Activated gamma-delta T cell treated with Interleukin-2 at 50 U/mL for 16 hours (primary cell): ENCODE results near the gene MDFI.
"Not testable (repeated sequence)": the region's sequence is repeated elsewhere in the genome, so short reads cannot be mapped to it uniquely, and the experiment has no call there.

Source experiments
- DNase-seq: peaks from one replicate; pipeline ENCODE4 v3.0.0-alpha.2; 2020

The MDFI gene

DNA sequence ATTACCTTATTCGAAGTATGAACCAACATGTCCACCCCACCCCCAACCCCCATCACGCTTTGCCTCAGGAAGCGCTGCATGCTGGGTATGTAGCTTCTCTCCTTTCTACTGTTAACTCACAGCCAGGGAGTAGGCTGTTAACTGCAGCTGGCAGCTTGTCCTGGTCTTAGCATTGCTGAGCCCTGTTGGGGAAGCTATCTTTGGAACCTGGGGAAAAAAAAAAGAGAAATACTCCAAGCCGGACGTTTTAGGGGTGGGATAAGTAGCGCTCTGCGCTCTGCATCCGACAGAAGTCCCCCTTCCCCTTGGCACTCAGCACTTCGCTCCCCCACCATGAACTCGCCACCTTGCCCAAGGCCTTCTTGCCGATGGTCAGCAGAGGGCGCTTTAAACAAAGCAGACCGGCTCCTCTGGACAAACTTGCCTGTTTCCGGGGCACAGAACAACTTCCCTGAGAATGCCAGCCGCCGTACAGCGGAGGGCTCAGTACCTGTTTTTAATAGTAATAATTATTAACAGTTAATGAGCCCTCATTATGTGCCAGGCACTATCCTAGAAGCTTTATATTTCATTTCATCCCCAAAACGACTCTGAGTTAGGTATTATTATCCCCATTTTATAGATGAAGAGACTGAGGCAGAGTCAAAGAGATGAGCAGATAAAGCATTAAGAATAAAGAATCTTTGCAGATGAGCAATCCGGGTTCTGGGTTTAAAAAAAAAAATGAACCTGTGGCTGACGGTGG, 35.2 kb upstream of the MDFI start:
- peak; percentile 69 for DNase-seq

DNA sequence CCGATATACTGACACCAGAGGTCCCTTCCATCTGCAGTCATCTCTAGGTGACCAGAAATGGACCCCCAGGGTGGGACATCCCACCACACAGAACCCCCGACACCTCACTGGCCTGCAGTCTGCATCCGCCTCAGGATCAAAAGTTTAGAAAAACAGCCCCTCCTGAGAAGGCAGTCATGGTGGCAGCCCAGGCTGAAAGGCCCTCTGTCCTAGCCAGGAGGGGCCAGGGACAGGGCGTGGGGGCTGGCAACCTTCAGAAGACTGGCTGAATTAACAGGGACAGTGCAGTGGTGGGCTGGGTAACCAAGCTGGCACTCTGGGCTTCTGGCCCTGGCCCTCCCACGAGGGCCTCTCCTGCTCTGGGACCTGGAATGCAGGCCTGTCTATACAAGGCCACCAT, 34.3 kb upstream of the MDFI start:
- DNase-seq = no peak

DNA sequence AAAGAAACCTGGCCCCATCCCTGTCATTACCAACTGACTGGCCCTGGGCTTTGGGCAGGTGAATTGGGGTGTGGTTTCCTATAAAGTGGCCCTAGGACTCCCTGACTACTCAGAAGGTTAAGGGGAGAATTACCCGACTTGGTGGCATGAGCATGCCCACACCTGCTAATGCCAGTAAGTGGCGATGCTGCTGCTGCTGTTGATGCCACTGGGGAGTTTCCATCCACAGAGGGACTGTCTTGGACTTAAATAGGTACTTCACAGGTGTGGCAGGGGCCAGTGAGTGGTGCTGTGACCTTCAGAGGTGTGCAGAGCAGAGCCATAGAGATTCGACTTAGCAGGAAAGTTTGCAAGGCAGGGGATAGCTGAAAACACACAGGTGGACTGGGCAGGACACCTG, 32.6 kb upstream of the MDFI start:
- no peak for DNase-seq

DNA sequence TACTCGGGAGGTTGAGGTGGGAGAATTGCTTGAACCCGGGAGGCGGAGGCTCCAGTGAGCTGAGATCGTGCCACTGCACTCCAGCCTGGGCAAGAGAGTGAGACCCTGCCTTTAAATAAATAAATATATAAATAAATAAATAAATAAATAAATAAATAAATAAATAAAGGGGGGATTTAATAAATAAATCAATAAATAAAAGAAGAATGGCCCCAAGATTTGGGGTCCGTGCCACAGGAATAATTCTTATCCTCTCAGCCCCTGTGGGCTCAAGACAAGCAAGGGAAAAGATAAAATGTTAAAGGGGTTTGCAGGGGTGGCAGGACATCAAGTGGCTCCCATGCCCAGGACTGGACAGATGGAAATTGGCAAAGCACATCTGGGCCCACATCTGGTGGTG, 31.2 kb upstream of the MDFI start:
- DNase-seq = no peak

DNA sequence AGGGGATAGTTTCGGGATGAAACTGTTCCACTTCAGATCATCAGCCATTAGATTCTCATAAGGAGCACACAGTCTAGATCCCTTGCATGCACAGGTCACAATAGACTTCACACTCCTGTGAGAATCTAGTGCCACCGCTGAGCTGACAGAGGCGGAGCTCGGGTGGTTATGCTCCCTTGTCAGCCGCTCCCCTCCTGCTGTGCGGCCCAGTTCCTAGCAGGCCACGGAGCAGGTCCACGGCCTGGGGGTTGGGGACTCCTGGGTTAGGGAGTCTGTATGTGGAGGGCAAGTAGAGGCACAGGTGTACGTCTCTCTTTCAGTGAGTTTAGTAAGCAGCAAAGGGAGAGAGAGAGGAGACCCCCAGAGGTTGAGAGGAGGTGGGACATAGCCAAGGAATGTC, 30.5 kb upstream of the MDFI start:
- no peak for DNase-seq

DNA sequence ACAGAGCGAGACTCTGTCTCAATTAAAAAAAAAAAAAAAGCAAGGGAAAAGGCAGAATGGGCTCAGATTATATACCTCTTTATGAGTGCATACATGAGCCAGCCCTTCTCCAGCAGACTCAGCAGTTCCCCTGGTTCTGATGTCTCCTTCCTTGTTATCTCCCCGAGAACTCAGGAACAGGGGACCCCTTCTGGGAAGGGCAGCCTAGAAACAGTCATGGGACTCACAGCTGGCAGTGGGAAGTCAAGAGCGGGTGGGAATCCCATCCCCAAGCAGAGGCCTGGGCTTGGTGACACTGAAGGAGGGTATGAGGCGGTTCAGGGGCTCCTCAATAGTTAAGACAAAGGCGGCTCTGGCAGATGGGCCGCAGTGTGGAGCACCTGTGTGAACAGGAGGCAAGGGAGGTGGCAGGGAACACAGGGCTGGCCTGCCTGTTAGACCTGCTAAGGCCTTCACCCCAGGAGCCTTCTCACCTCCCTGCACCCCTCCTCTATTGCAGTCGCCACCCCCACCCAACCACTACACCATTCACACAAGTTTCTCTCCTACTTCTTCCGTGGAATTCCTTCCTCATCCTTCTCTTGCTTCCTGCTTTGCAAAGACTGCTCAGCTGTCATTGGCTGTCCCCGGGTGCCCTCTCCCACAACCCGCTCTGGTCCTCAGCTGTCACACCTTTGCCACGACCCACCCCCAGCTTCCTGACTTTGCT, 29.7 kb upstream of the MDFI start:
- no peak for DNase-seq

DNA sequence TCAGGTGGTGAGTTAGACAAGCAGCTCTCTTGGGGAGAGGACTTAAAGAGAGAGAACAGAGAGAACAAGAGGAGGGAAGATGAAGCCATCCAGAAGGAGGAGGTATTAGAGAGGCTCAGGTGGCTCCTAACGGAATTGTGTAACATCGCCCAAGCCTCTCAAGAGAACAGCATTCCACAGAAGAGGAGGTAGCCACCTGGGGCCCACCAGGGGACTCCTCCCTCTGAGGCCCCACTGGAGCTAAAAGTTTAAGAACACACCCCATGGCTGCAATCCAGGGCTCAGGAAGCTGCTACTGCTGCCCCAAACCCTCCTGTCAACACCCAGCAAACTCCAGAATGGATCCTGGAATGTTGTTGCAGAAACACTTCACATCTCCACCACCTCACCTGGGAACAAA, 23.6 kb upstream of the MDFI start:
- DNase-seq = no peak

DNA sequence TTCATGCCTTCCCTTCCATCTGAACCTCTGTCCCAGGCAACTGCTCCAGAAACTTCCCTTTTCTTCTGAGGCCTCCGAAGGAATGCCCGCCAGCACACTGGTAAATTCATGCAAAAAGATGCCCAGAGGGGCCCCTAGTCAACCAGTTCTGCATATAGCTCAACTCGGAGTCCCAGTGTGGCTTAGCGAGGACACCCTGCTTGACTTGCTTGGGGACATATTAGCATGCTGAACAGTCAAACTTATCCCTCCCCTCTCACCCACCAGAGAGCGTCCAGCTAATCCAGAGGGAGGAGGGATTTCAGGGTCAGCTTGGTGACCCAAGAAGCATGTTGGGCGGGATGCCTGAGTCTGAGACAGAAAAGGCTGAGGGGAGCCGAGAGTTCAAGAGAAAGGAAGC, 23.0 kb upstream of the MDFI start:
- DNase-seq = no peak

DNA sequence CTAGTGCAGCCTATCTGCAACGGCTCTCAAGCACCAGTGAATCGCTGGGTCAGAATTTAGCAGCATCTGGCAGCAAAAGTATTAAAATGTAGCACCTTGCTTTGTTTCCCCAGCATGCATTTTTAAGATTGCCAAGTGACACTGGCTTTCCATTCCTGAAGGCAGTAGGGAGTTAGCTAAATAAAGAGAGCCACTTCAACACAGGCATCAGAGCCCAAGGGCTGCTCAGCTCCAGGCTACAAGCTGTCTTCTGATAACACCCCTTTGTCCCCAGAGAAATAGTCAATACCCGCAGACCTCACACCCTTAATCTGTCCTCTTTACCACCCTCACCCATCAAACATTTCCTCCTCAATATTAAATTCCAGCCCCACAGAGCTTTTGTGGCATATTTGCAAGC, 19.7 kb upstream of the MDFI start:
- DNase-seq = no peak

DNA sequence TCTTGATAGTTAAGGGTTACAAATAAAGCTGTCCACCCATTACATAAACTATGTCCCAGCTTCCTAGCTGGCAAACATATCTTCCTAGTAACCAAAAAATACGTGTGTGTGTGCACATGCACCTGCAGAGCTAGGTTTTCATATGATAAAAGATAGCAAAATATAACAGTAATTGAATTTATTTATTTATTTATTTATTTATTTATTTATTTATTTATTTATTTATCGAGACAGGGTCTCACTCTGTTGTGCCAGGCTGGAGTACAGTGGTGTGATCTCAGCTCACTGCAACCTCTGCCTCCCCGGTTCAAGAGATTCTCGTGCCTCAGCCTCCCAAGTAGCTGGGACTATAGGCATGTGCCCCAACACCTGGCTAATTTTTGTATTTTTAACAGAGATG, 19.1 kb upstream of the MDFI start:
- DNase-seq = not testable (repeated sequence)

DNA sequence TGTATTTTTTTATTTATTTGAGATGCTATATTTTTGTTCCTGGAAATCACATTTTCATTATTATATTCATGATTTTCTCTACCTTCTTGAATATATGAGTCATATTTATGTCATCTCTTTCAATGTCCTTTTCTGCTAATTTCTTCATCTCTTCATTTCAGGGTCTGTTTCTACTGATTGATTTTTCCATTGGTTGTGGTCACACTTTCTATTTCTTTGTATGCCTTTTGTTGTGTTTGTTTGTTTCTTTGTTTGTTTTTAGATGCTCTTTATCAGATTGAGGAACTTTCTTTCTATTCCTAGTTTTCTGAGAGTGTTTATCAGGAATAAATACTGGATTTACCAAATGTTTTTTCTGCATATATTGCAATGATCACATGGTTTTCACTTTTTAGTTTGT, 16.9 kb upstream of the MDFI start:
- no peak for DNase-seq

DNA sequence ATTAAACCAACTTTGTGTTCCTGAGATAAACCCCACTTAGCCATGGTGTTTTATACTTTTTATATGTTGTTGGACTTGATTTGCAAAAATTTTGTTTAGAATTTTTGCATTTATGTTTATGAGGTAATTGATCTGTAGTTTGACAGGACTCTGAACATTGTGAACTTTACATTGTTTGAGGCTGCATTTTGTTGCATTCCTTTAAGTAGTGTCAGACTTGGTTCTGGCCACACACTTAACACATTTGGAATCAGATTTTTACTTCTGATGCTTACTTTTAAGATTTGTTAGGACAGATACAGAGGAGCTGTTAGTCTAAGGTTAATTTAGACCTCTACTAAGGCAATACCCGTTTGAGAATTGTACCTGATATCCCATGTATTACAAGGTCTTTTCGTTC, 16.5 kb upstream of the MDFI start:
- DNase-seq = no peak

DNA sequence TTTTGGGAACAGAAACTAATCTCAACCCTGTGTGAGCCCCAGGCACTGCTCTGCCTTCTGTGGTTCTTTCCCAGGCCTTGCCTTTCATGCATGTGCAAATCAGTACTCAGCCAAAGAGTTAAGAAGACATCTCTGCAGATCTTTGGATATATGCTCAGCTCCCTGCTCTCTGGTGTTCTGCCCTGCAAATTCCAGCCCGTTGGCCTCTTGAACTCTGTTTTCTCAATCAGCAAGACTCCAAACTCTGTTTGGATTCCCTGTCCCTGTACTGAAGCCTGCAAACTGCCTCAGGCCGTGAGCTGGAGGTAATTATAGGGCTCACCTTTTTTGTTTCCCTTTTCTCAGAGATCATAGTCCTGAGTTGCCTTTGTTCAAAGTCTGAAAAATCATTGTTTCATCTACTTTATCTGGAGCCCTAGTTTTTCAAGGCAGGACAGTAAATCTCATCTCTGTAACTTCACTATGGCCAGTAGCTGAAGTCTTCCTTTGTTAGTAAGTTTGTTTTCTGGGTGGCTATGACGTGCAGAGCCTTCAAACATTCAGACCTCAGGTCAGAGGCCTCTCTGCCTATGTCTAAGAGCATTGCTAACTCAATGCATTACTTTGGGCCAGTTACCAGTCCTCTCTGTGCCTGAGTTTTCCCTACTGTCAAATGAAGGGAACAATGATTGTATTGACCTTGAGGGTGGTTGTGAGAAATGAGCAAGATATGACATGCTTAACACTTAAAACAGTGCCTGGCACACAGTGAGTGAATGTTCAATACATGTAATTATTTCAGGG, 15.9 kb upstream of the MDFI start:
- DNase-seq = no peak

DNA sequence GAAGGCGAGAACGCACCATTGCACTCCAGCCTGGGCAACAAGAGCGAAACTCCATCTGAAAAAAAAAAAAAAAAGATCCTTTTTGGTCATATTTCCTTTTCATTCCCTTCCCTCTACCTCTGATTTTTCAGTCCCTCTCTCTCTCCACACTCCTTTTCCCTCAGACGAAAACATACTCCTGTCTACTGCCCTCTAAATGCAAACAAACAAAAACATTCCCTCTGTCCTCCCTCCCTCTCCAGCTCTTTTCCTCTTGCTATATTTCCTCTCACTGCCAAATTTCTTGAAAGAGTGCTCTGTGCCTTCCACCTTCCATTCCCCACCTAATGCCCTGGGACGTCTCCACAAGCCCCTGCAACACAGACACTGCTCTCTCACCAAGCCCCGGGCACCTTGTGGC, 14.9 kb upstream of the MDFI start:
- no peak for DNase-seq

DNA sequence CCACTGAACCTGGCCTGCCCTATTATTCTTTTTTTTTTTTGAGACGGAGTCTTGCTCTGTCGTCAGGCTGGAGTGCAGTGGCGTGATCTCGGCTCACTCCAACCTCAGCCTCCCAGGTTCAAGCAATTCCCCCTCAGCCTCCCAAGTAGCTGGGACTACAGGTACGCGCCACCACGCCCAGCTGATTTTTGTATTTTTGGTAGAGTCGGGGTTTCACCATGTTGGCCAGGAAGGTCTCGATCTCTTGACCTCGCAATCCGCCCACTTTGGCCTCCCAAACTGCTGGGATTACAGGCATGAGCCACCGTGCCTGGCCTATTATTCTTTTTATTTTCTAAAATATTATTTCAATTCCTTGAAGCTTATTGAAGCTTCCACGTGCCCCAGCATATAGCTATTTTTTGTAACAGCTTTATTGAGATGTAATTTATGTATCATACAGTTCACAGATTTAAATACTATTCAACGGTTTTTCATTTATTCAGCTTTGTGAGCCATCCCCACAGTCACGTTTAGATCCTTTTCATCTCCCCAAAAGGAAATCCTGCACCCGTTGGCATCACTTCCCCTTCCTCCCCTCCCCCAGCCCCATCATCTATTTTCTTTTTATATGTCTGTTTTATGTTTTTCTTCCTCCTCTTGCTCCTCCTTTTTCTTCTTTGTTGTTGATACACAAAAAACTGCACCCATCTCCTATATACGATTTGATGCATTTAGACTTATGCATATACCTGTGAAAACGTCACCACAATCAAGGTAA, 13.5 kb upstream of the MDFI start:
- no peak for DNase-seq

DNA sequence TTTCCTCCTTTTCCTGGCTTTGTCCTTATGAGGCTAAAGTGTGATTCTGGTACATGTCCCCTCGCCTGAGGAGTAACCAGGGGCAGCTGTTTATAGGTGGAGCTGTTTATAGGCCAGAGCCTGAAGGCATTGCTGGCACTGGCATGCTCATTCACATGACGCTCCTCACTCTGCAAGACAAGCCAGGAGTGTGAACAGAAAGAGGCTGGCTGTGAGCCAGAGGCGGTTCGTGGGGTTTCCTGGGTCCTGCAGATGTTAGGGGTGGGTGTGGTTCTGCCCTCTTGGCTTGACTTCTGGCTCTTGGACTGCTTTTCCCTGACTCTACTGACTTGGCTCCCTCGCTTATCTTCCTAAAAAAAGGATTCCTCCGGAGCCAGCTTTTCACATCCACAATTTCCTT, 12.8 kb upstream of the MDFI start:
- DNase-seq = no peak

DNA sequence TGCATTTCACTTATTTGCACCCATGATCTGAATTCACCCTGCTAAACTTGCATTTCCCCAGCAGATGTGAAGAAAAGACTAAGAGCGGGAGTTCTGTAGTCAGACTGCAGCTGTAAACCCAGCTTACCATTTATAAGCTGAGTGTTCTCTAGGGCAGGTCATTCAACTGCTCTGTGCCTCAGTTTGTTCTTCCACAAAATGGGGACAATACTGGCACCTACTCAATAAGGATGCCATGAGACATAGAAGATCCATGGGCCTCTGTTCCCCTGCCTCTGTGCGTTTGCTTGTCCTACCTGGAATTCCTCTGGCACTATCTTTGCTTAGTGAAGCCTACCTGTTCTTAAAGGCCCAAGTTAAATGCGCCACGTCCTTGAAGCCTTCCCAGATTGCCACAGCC, 12.2 kb upstream of the MDFI start:
- no peak for DNase-seq

DNA sequence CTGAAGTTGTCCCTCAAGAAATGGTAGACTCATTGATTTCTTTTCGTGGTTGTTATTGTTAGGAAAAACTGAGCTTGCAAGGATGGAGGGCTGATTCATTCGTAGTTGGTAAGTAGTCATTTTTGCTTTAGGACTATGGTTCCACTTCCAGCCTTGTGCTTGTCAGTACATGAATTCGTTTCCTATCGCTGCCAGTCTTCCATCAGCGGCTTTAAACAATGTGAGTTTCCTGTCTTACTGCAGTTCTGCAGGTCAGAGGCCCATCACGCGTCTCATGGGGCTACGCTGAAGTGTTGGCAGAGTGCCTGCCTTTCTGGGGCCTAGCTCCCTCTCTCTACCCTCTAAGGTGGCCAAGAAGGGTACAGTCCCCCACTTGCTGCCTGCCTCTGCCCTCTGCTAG, 11.4 kb upstream of the MDFI start:
- DNase-seq = no peak

DNA sequence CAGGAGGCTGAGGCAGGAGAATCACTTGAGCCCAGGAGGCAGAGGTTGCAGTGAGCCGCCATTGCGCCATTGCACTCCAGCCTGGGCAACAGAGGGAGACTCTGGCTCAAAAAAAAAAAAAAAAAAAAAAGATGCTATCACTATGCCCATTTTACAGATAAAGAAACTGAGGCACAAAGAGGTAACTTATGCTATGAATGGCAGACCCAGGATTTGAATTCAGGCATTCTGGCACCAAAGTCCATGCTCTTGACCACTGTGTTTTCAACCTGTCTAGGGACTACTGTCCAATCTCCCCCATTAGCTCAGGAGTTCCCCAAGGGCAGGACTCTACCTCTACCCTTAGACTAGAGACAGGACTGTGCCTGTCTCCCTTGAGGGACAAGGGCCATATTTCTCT, 9.1 kb upstream of the MDFI start:
- DNase-seq = no peak

DNA sequence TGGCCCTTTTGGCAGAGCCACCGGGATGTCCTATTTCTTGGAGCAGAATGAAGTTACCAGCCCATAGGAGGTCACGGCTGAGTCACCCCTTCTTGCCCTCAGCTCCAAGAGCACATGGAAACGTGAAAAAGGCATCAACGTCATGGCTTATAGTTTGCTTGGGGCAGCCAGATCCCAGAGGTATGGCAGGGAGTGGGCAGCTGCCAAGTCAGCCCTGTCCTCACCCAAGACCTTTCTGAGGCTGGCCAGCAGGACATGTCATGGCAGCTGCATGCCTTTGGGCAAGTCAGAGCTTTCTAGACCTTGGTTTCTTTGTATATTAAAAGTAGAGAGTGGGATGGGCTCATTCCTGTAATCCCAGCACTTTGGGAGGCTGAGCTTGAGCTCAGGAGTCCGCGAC, 8.2 kb upstream of the MDFI start:
- DNase-seq = no peak

DNA sequence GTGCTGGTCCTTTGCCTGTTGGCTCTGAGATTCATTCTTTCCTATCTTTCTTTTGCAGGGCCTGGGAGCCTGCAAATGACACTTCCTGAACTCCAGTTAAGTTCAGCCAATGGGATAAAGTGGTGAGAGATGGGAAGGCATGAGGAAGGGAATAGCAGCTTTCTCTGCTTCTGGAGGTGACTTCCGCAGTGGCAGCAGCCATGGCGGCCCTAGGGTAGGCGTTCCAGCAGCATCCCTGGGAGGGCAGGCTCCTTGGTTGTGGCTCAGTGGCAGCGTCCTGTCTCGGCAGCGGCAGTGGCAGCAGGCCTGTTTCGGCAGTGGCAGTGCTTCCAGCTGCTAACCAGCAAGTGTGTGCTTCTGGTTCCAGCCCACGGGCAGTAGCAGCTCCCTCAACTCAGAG, 7.3 kb upstream of the MDFI start:
- DNase-seq = no peak

DNA sequence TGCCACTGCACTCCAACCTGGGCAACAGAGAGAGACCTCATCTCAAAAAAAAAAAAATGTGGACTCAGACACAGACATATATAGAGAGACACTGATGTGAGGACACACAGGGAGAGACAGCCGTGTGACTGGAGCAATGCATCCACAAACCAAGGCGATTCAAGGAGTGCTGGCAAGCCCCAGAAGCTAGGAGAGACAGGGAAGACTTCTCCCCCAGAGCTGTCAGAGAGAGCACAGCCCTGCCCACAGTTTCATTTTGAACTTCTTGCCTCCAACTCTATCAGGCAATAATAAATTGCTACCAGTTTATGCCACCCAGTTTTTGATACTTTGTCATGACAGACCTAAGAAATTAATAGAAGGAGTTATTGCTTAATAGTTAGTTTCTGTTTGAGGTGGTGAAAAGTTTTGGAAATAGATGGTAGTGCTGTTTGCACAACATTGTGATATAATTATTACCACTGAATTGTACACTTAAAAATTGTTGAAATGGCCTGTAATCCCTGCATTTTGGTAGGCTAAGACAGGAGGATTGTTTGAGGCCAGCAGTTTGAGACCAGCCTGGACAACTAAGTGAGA, 5.1 kb upstream of the MDFI start:
- no peak for DNase-seq

DNA sequence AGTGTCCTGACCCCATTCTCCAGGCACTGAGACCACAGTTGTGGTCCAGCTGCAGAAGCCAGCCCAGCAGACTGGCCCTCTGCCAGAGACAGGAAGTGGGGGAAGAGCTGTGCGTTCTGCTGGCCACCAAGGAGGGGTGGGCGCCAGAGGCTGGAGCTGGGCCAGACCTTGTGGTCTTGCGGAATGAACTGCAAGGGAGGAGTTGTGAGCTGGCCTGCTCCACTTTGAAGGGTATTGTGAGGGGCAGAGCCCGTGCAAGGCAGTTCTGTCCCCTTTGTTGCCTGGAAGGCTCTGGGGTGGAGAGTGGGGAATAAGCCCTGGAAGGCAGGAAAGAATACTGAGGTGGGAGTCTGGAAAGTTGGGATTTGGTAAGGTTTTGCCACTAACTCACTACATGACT, 3.6 kb upstream of the MDFI start:
- no peak for DNase-seq
